Duodenal mucosa (tissue), 2 donors: ENCODE data around the gene USP12.
"Not testable (repeated sequence)": the region's sequence is repeated elsewhere in the genome, so short reads cannot be mapped to it uniquely, and the experiment has no call there.

Experiments used
- H3K27ac ChIP-seq: one replicate; pipeline ENCODE4 v1.7.0; 2013; ENCODE audit warnings: low read depth, low read length
- H3K27me3 ChIP-seq, 2 donors: one replicate each; pipeline ENCODE4 v1.7.0; 2013; ENCODE audit warnings: low read length in 2 of 2, control low read depth in 1 of 2; ENCODE audit not compliant: insufficient read depth in 2 of 2, control insufficient read depth in 1 of 2
- H3K36me3 ChIP-seq, 2 donors: one replicate each; pipeline ENCODE4 v1.7.0; 2013; ENCODE audit warnings: low read length in 2 of 2, control low read depth in 1 of 2; ENCODE audit not compliant: insufficient read depth in 2 of 2, control insufficient read depth in 1 of 2
- H3K4me1 ChIP-seq, 2 donors: one replicate each; pipeline ENCODE4 v1.7.0; 2013; ENCODE audit warnings: low read length in 2 of 2, control low read depth in 1 of 2; ENCODE audit not compliant: insufficient read depth in 2 of 2, control insufficient read depth in 1 of 2
- H3K4me3 ChIP-seq, 2 donors: one replicate each; pipeline ENCODE4 v1.7.0; 2013; ENCODE audit warnings: low read length in 2 of 2, low read depth in 1 of 2
- H3K9ac ChIP-seq, 2 donors: one replicate each; pipeline ENCODE4 v1.7.0; 2013; ENCODE audit warnings: low read length in 2 of 2, low read depth in 1 of 2
- H3K9me3 ChIP-seq, 2 donors: one replicate each; pipeline ENCODE4 v1.7.0; 2013; ENCODE audit warnings: low read length in 2 of 2, control low read depth in 1 of 2; ENCODE audit not compliant: control insufficient read depth in 1 of 2

Gene USP12

GRCh38 chr13:27159806-27160563 lies 11.6 kb downstream of the USP12 start:
- no peak overlapping the region for H3K9ac ChIP-seq
- H3K4me3 ChIP-seq, result no peak overlapping the region
- no peak overlapping the region for H3K27ac ChIP-seq
- H3K4me1 ChIP-seq, result peaks cover 0 to 19% of the 10 kb centered on the region in 2 donors
- H3K27me3 ChIP-seq, result no peaks in the 10 kb centered on the region
- no peaks in the 10 kb centered on the region for H3K9me3 ChIP-seq
- no peaks in the 10 kb centered on the region for H3K36me3 ChIP-seq

- no peak overlapping the region for H3K9ac ChIP-seq
- peaks cover 6 to 29% of the 10 kb centered on the region in 2 donors for H3K4me1 ChIP-seq
- no peak overlapping the region for H3K4me3 ChIP-seq
- no peaks in the 10 kb centered on the region for H3K9me3 ChIP-seq
- H3K36me3 ChIP-seq, result no peaks in the 10 kb centered on the region
- H3K27me3 ChIP-seq, result no peaks in the 10 kb centered on the region
- no peak overlapping the region for H3K27ac ChIP-seq
Measured at GRCh38 chr13:27158335-27158734, 13.3 kb downstream of the USP12 start.

GRCh38 chr13:27151798-27152599 lies 19.6 kb downstream of the USP12 start:
- Histone ChIP-seq H3K9me3 (no peaks in the 10 kb centered on the region), H3K27me3 (no peaks in the 10 kb centered on the region), H3K4me3 (peak overlapping the region; percentile 9 to 44), H3K4me1 (peaks cover 13 to 31% of the 10 kb centered on the region in 2 donors), H3K36me3 (no peaks in the 10 kb centered on the region), H3K9ac (no peak overlapping the region), H3K27ac (no peak overlapping the region)

- Histone ChIP-seq H3K27ac (no peak overlapping the region), H3K9ac (no peak overlapping the region), H3K4me1 (peaks cover 15 to 30% of the 10 kb centered on the region in 2 donors), H3K4me3 (no peak overlapping the region), H3K9me3 (no peaks in the 10 kb centered on the region), H3K36me3 (no peaks in the 10 kb centered on the region), H3K27me3 (no peaks in the 10 kb centered on the region)
Measured at GRCh38 chr13:27149702-27150101, 21.9 kb downstream of the USP12 start.

GRCh38 chr13:27148900-27149299 lies 22.7 kb downstream of the USP12 start:
- no peak overlapping the region for H3K27ac ChIP-seq
- no peaks in the 10 kb centered on the region for H3K36me3 ChIP-seq
- H3K9ac ChIP-seq, result no peak overlapping the region
- H3K4me3 ChIP-seq, result no peak overlapping the region
- peaks cover 15 to 22% of the 10 kb centered on the region in 2 donors for H3K4me1 ChIP-seq
- H3K9me3 ChIP-seq, result no peaks in the 10 kb centered on the region
- no peaks in the 10 kb centered on the region for H3K27me3 ChIP-seq

- Histone ChIP-seq H3K27me3 (no peaks in the 10 kb centered on the region), H3K4me3 (no peak overlapping the region), H3K9me3 (no peaks in the 10 kb centered on the region), H3K36me3 (no peaks in the 10 kb centered on the region), H3K9ac (no peak overlapping the region), H3K27ac (no peak overlapping the region), H3K4me1 (peaks cover 8 to 15% of the 10 kb centered on the region in 2 donors)
Measured at GRCh38 chr13:27147530-27148170, 24.0 kb downstream of the USP12 start.

GRCh38 chr13:27141746-27142145 lies 29.9 kb downstream of the USP12 start:
- Histone ChIP-seq H3K9me3 (no peaks in the 10 kb centered on the region), H3K27me3 (no peaks in the 10 kb centered on the region), H3K9ac (no peak overlapping the region), H3K4me3 (no peak overlapping the region), H3K27ac (no peak overlapping the region), H3K4me1 (no peaks in the 10 kb centered on the region), H3K36me3 (no peaks in the 10 kb centered on the region)

GRCh38 chr13:27141159-27141558 lies 30.5 kb downstream of the USP12 start:
- H3K9ac ChIP-seq, H3K4me1 ChIP-seq, H3K27me3 ChIP-seq, H3K4me3 ChIP-seq, H3K27ac ChIP-seq, H3K36me3 ChIP-seq, H3K9me3 ChIP-seq: not testable (repeated sequence)

GRCh38 chr13:27140060-27140459 lies 31.6 kb downstream of the USP12 start:
- Histone ChIP-seq H3K4me3 (no peak overlapping the region), H3K27me3 (no peaks in the 10 kb centered on the region), H3K4me1 (no peaks in the 10 kb centered on the region), H3K9me3 (no peaks in the 10 kb centered on the region), H3K27ac (no peak overlapping the region), H3K36me3 (no peaks in the 10 kb centered on the region), H3K9ac (no peak overlapping the region)

- Histone ChIP-seq H3K36me3 (no peaks in the 10 kb centered on the region), H3K27ac (no peak overlapping the region), H3K9me3 (no peaks in the 10 kb centered on the region), H3K9ac (no peak overlapping the region), H3K27me3 (no peaks in the 10 kb centered on the region), H3K4me3 (no peak overlapping the region), H3K4me1 (peaks cover 0 to 3% of the 10 kb centered on the region in 2 donors)
Measured at GRCh38 chr13:27139565-27139964, 32.0 kb downstream of the USP12 start.
